Left lobe of liver (tissue), 2 donors: ENCODE data around the gene HEATR5A. TPM values are rescaled to one million over a fixed set of nuclear protein-coding genes. Genes with fewer than 3 reads are reported as not detected.
"Not testable (repeated sequence)": the region's sequence is repeated elsewhere in the genome, so short reads cannot be mapped to it uniquely, and the experiment has no call there.

ENCODE experiments used
- ATAC-seq: fragments of 200-7000 bp; cut with Tn5 transposase; one replicate; pipeline ENCODE4 v1.9.1; 2020; ENCODE audit warnings: mild to moderate bottlenecking, moderate library complexity
- DNase-seq: peaks from one replicate; pipeline ENCODE4 v3.0.0-alpha.2; 2020; ENCODE audit warnings: low spot score
- total RNA-seq: library from RNA; stranded (reverse); gene quantifications from one replicate; pipeline ENCODE4 v1.2.1, GENCODE V29; 2021
- donor health status: DM: no; HTN: no; CAD: no; lungs with moderate emphysema.
- donor health status: DM: no; HTN: yes; CAD: no.

The HEATR5A gene
- total RNA-seq, 1 donor from 2014 or later: 21.5 TPM

GRCh38 chr14:31287294-31287972, 132.9 kb downstream of the HEATR5A start:
- DNase-seq: no peak
- no peak for ATAC-seq

- peak; percentile 51 for DNase-seq
Measured at GRCh38 chr14:31286456-31287293, 133.7 kb downstream of the HEATR5A start.

GRCh38 chr14:31283578-31284252, 136.6 kb downstream of the HEATR5A start:
- DNase-seq (no peak), ATAC-seq (no peak)

More at GRCh38 chr14:31286456-31287293, 133.7 kb downstream of the HEATR5A start:
- ATAC-seq: peak; percentile 96

GRCh38 chr14:31283153-31283552, 137.2 kb downstream of the HEATR5A start:
- ATAC-seq (no peak), DNase-seq (no peak)

GRCh38 chr14:31280871-31281220, 139.5 kb downstream of the HEATR5A start:
- ATAC-seq (no peak), DNase-seq (no peak)

GRCh38 chr14:31280132-31280870, 140.0 kb downstream of the HEATR5A start:
- DNase-seq: no peak
- no peak for ATAC-seq

- DNase-seq: no peak
- no peak for ATAC-seq
Measured at GRCh38 chr14:31278883-31279282, 141.5 kb downstream of the HEATR5A start.

GRCh38 chr14:31277085-31277484, 143.3 kb downstream of the HEATR5A start:
- ATAC-seq: no peak

GRCh38 chr14:31276417-31276816, 143.9 kb downstream of the HEATR5A start:
- not testable (repeated sequence) for DNase-seq, ATAC-seq

More at GRCh38 chr14:31277085-31277484, 143.3 kb downstream of the HEATR5A start:
- no peak for DNase-seq

GRCh38 chr14:31275731-31276130, 144.6 kb downstream of the HEATR5A start:
- ATAC-seq (no peak), DNase-seq (no peak)

- ATAC-seq: no peak
- no peak for DNase-seq
Measured at GRCh38 chr14:31271648-31272047, 148.7 kb downstream of the HEATR5A start.

GRCh38 chr14:31270196-31270772, 150.1 kb downstream of the HEATR5A start:
- DNase-seq: no peak
- no peak for ATAC-seq

- no peak for DNase-seq
- ATAC-seq: no peak
Measured at GRCh38 chr14:31269634-31270195, 150.6 kb downstream of the HEATR5A start.

GRCh38 chr14:31268216-31268615, 152.1 kb downstream of the HEATR5A start:
- DNase-seq (no peak), ATAC-seq (no peak)

- DNase-seq: no peak
- ATAC-seq: no peak
Measured at GRCh38 chr14:31266437-31267331, 153.7 kb downstream of the HEATR5A start.

GRCh38 chr14:31265701-31266398, 154.5 kb downstream of the HEATR5A start:
- DNase-seq (peak; percentile 92), ATAC-seq (peak; percentile 76)

GRCh38 chr14:31263485-31264133, 156.7 kb downstream of the HEATR5A start:
- DNase-seq: no peak

More at GRCh38 chr14:31263485-31264133, 156.7 kb downstream of the HEATR5A start:
- peak; percentile 44 for ATAC-seq
